Measurements from ENCODE around the gene FSD1L. TPM values are rescaled to one million over a fixed set of nuclear protein-coding genes. Genes with fewer than 3 reads are reported as not detected.

Gene FSD1L
- total and polyA plus RNA-seq, 2 of the 13 experiments (the other 11 are each of a cell fraction or from before 2014, with no cell fraction given) = 4.1 to 5.1 TPM

DNA sequence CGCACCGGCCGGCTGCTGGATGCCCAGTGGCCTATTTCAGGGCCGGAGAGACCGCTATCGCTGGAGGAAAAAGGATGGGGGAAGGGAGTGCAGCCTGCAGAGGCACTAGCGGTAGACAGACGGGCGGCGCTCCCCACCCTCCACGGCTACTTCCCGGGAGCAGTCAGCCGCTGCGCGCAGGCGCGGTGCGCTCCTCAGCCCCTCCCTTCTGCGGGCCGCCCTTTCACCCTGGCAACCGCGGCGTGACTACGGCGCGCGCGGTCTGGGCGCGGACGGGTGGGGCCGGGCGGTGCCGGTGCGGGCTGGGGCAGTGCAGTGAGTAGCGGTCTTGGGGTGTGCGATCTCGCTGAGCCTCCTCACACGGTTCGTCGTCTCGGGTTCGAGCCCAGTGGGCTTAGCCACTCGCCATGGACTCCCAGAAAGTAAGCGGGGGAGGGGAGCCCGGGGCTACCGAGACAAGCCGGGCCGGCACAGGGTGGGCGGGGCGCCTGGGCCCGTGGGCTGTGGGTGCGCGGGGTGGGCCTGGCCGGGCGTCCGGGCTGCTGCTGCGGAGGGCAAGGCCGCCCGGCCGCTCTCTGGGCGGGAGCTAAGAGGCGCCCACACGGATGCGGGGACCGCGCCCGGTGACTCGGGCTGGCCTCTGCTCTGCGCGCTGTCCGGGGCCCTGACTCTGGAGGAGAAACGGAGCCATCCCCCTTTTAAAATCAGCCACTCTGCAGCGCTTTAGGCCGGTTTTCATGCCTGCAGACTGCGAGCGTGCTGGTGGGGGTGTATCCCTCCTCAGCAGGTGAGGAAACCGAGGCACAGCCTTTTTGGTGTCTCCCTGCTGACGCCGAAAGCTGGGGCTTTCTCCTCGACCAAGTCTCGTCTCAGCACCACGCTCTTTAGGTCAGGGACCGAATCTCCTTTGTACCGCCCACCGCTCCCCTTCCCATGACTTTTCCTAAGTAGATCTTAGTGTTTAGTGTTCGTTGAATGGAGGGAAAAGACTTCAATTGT, at the start of gene FSD1L (continued):
- TF ChIP-seq, protein P1, sequence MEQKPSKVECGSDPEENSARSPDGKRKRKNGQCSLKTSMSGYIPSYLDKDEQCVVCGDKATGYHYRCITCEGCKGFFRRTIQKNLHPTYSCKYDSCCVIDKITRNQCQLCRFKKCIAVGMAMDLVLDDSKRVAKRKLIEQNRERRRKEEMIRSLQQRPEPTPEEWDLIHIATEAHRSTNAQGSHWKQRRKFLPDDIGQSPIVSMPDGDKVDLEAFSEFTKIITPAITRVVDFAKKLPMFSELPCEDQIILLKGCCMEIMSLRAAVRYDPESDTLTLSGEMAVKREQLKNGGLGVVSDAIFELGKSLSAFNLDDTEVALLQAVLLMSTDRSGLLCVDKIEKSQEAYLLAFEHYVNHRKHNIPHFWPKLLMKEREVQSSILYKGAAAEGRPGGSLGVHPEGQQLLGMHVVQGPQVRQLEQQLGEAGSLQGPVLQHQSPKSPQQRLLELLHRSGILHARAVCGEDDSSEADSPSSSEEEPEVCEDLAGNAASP (CRISPR knock-in tag; IDR thresholded peaks at IDR 0.05; ENCODE audit: borderline replicate concordance) = no peak
- TF ChIP-seq ZNF878 (CRISPR knock-in tag; IDR thresholded peaks at IDR 0.05) (no peak), ZNF460 (CRISPR knock-in tag; IDR thresholded peaks at IDR 0.05; ENCODE audit: borderline replicate concordance) (no peak), RFXANK (CRISPR knock-in tag; IDR thresholded peaks at IDR 0.05) (0 out of 2 replicates have a peak, but pooled peaks have one; percentile 36), ZZZ3 (CRISPR knock-in tag; IDR thresholded peaks at IDR 0.05; ENCODE audit: borderline replicate concordance) (no peak), ZNF615 (CRISPR knock-in tag; IDR thresholded peaks at IDR 0.05; ENCODE audit: borderline replicate concordance) (no peak), RARG (CRISPR knock-in tag; IDR thresholded peaks at IDR 0.05; ENCODE audit: low read depth) (no peak), ATRX (CRISPR knock-in tag; IDR thresholded peaks at IDR 0.05; ENCODE audit: borderline replicate concordance) (no peak), SALL1 (CRISPR knock-in tag; IDR thresholded peaks at IDR 0.05) (peak; percentile 83), RORA (CRISPR knock-in tag; IDR thresholded peaks at IDR 0.05) (no peak), CBX5 (CRISPR knock-in tag; IDR thresholded peaks at IDR 0.05; ENCODE audit: borderline replicate concordance) (no peak), ZNF629 (CRISPR knock-in tag; conservative IDR thresholded peaks at IDR 0.05) (peak; percentile 24; the same call in 1 of the 2 replicates), NR2F6 (IDR thresholded peaks at IDR 0.05) (no peak), NR2F6 (CRISPR knock-in tag; IDR thresholded peaks at IDR 0.05) (peak; percentile 43; the same call in 1 of the 2 replicates), ZNF101 (CRISPR knock-in tag; IDR thresholded peaks at IDR 0.05; ENCODE audit: borderline replicate concordance, low read depth) (no peak), ZNF33B (CRISPR knock-in tag; IDR thresholded peaks at IDR 0.05) (0 out of 2 replicates have a peak, but pooled peaks have one; percentile 63), ESRRA (CRISPR knock-in tag; IDR thresholded peaks at IDR 0.05; ENCODE audit: low read depth) (peak; percentile 23; the same call in 1 of the 2 replicates), ZNF570 (CRISPR knock-in tag; IDR thresholded peaks at IDR 0.05; ENCODE audit: borderline replicate concordance) (no peak), ZNF430 (CRISPR knock-in tag; IDR thresholded peaks at IDR 0.05) (peak; percentile 18; the same call in 1 of the 2 replicates), DNMT3B (CRISPR knock-in tag; conservative IDR thresholded peaks at IDR 0.05) (no peak), ZNF614 (CRISPR knock-in tag; IDR thresholded peaks at IDR 0.05; ENCODE audit: borderline replicate concordance) (no peak), POLR2AphosphoS2 (IDR thresholded peaks at IDR 0.05; ENCODE audit: low read depth, low read length) (no peak), GFI1 (CRISPR knock-in tag; IDR thresholded peaks at IDR 0.05; ENCODE audit: borderline replicate concordance) (no peak), JUN (CRISPR knock-in tag; IDR thresholded peaks at IDR 0.05) (no peak), XRCC5 (optimal IDR thresholded peaks at IDR 0.05; ENCODE audit: low read length) (peak; percentile 76)
- TF ChIP-seq, protein P2, sequence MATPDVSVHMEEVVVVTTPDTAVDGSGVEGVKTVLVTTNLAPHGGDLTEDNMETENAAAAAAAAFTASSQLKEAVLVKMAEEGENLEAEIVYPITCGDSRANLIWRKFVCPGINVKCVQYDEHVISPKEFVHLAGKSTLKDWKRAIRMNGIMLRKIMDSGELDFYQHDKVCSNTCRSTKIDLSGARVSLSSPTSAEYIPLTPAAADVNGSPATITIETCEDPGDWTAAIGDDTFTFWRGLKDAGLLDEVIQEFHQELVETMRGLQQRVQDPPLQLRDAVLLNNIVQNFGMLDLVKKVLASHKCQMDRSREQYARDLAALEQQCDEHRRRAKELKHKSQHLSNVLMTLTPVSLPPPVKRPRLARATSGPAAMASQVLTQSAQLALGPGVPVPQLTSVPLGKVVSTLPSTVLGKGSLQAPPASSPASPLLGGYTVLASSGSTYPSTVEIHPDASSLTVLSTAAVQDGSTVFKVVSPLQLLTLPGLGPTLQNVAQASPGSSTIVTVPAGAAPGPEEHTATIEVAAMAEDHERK (CRISPR knock-in tag; IDR thresholded peaks at IDR 0.05; ENCODE audit: low read depth) = 0 out of 2 replicates have a peak, but pooled peaks have one; percentile 48
- TF ChIP-seq, protein P3, sequence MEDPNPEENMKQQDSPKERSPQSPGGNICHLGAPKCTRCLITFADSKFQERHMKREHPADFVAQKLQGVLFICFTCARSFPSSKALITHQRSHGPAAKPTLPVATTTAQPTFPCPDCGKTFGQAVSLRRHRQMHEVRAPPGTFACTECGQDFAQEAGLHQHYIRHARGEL (CRISPR knock-in tag; IDR thresholded peaks at IDR 0.05) = no peak
- TF ChIP-seq, protein P4, sequence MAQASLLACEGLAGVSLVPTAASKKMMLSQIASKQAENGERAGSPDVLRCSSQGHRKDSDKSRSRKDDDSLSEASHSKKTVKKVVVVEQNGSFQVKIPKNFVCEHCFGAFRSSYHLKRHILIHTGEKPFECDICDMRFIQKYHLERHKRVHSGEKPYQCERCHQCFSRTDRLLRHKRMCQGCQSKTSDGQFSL (CRISPR knock-in tag; IDR thresholded peaks at IDR 0.05) = no peak; the same call in 1 of the 2 replicates

All from HepG2 (cell line).